GM23338 (cell line): ENCODE data around the gene HOXB3.

ENCODE experiments used
- REST ChIP-seq: IDR thresholded peaks from one replicate; pipeline ENCODE4 v1.6.1; 2018; ENCODE audit warnings: antibody characterized with exemption; ENCODE audit not compliant: unreplicated experiment
- TF ChIP-seq, protein P1 (sequence below), 2 experiments: fragments of 200-600 bp in 1 of 2; sonication (generic) in 1 of 2; conservative IDR thresholded peaks; 2 replicates each; pipeline versions ENCODE4 v1.5.1 to v1.6.1; 2016 to 2017; ENCODE audit warnings: antibody characterized with exemption in 2 of 2, low read depth in 2 of 2, mild to moderate bottlenecking in 2 of 2, moderate library complexity in 1 of 2

DNA sequence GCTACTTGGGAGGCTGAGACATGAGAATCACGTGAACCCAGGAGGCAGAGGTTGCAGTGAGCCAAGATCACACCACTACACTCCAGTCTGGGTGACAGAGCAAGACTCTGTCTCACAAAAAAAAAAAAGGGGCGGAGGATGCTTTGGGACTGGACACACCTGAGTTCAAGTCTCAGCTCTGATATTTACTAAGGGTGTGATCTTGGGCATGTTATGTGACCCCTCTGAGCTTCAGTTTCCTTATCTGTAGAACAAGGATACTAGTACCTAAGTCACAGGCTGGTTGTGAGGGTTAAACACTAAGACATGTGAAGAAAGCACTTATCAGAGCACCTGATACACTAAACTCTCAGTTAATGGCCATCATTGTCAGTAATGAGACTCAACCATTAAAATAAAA is 85.1 kb downstream of the HOXB3 start:
- TF ChIP-seq, protein P1, sequence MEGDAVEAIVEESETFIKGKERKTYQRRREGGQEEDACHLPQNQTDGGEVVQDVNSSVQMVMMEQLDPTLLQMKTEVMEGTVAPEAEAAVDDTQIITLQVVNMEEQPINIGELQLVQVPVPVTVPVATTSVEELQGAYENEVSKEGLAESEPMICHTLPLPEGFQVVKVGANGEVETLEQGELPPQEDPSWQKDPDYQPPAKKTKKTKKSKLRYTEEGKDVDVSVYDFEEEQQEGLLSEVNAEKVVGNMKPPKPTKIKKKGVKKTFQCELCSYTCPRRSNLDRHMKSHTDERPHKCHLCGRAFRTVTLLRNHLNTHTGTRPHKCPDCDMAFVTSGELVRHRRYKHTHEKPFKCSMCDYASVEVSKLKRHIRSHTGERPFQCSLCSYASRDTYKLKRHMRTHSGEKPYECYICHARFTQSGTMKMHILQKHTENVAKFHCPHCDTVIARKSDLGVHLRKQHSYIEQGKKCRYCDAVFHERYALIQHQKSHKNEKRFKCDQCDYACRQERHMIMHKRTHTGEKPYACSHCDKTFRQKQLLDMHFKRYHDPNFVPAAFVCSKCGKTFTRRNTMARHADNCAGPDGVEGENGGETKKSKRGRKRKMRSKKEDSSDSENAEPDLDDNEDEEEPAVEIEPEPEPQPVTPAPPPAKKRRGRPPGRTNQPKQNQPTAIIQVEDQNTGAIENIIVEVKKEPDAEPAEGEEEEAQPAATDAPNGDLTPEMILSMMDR (conservative IDR thresholded peaks at IDR 0.05; ENCODE audit: low read depth in 2 of 2) = no peak
- no peak for TF ChIP-seq REST
